Measurements from ENCODE around the gene COL23A1. TPM values are rescaled to one million over a fixed set of nuclear protein-coding genes. Genes with fewer than 3 reads are reported as not detected.

COL23A1 gene
- total and polyA plus RNA-seq, 8 donors, result 0.52 to 9.5 (median 7.5) TPM

- Histone ChIP-seq H3K4me1 (no peaks in the 10 kb centered on the region), H3K9me3 (no peaks in the 10 kb centered on the region), H3K36me3 (no peaks in the 10 kb centered on the region), H3K4me3 (no peak overlapping the region), H3K27ac (no peak overlapping the region), H3K27me3 (peaks cover 0 to 12% of the 10 kb centered on the region in 2 donors)
- DNase-seq (no peak), ATAC-seq (no peak)
- no peak for TF ChIP-seq CTCF (IDR thresholded peaks at IDR 0.05)
- intact Hi-C loops (cut with DNase I), result no loop called here
These were observed 400.8 kb downstream of the COL23A1 start for GRCh38 chr5:178189433-178189832.

Other genes with a start within 250 kb of the COL23A1 start
- gene CLK4, start 36.7 kb upstream of the COL23A1 start, total RNA-seq, result 10 to 100 TPM; 21.0 to 26.8 TPM
- gene CLK4, start 36.7 kb upstream of the COL23A1 start, polyA plus RNA-seq (ENCODE audit: insufficient read length in 6 of 6), result 10 to 100 TPM; 68.7 to 95.2 (median 77.6) TPM
- 10 to 100 TPM in 1 of 2 donors, 1 to 10 TPM in 1; 9.1 to 12.5 TPM for gene ZNF354A, start 140.3 kb upstream of the COL23A1 start, total RNA-seq
- 10 to 100 TPM; 15.1 to 20.3 (median 17.1) TPM for gene ZNF354A, start 140.3 kb upstream of the COL23A1 start, polyA plus RNA-seq (ENCODE audit: insufficient read length in 6 of 6)